ENCODE results near the gene ZNF365. TPM values are rescaled to one million over a fixed set of nuclear protein-coding genes. Genes with fewer than 3 reads are reported as not detected.

ZNF365 gene
- total and polyA plus RNA-seq, 9 of the 15 experiments (the other 6 are each of a cell fraction or from before 2014, with no cell fraction given), result 0.03 to 0.04 TPM; not detected in 7

DNA sequence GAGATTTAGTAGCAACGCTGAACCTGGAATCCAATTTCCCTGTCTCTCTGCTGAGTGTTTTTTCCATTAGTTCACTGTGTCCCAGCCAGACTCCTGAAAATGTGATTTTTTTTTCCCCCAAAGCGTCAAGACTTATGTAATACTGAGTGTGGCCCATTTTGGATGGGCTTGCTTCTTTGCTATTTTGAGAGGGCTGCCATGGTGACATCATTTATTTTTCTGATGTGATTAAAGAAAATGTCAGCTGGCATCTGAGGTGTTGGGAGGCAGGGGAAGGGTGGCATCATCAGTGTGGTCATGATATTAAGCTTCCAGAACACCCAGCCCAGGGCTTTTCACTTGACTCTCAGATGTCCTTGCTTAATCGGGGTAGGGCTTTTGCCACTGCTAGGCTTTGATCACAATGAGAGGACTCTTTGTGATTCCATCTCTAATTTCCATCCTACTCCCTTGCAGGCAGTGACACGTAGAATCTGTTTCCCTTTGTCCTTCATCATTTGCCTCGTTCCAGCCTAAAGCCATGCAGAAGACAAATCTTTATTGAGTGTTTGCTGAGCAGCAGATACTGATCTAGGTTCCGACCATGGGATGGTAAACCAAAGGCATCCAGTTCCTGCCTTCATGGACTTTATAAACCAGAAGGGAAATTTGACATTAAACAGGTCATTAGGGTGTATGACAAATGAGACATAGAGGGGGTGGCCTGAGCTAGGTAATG lies 7.4 kb downstream of the ZNF365 start:
- ChIA-PET CTCF (ENCODE audit: low intra/inter-chr PET ratio) (no interaction called here), POLR2A (no interaction called here)
- no peak overlapping the region for H3K27ac ChIP-seq (ENCODE audit: extremely low read depth, low read depth, low read length)
- H3K9me1 ChIP-seq (ENCODE audit: control insufficient read depth, insufficient read depth, low read length), result no peaks in the 10 kb centered on the region
- FAIRE-seq (no peak), DNase-seq (ENCODE audit: extremely low read depth in 1 of 4, low spot score in 3 of 4) (no peak), ATAC-seq (no peak)
- H3K9ac ChIP-seq (ENCODE audit: insufficient read depth in 1 of 2, low read depth in 2 of 2, low read length in 2 of 2), result no peak overlapping the region
- H3K79me2 ChIP-seq (ENCODE audit: control insufficient read depth, insufficient read depth, low read length), result no peaks in the 10 kb centered on the region
- 0% methylated on average over 6 of the region's 6 CpGs for WGBS (ENCODE audit: insufficient coverage, low coverage, missing lambda C conversion rate)
- no peak overlapping the region for H2AFZ ChIP-seq (ENCODE audit: low read depth, low read length)
- peaks cover 0 to 3% of the 10 kb centered on the region in 2 experiments; a peak in 2 of 5 replicates for H3K27me3 ChIP-seq (ENCODE audit: control insufficient read depth in 2 of 2, insufficient read depth in 2 of 2, low read length in 2 of 2)
- H3K4me3 ChIP-seq, result no peak overlapping the region
- no peaks in the 10 kb centered on the region for H3K4me1 ChIP-seq (replicated peaks in 1 of 2; ENCODE audit: control insufficient read depth in 2 of 2, insufficient read depth in 2 of 2, low read length in 2 of 2)
- H4K20me1 ChIP-seq (replicated peaks; ENCODE audit: control insufficient read depth, insufficient read depth, low read length), result no peaks in the 10 kb centered on the region
- TF ChIP-seq SRSF7 (optimal IDR thresholded peaks at IDR 0.05; ENCODE audit: low read depth, low read length), result no peak
- no peak for TF ChIP-seq ZNF3 (CRISPR knock-in tag; IDR thresholded peaks at IDR 0.05)
- no peak for TF ChIP-seq JUN (IDR thresholded peaks at IDR 0.05; ENCODE audit: borderline replicate concordance, low read depth, low read length)
- TF ChIP-seq JUN (CRISPR knock-in tag; IDR thresholded peaks at IDR 0.05; ENCODE audit: borderline replicate concordance), result no peak
- no peak for TF ChIP-seq CHD1 (IDR thresholded peaks at IDR 0.05; ENCODE audit: low read length)
- TF ChIP-seq ZNF764 (CRISPR knock-in tag; IDR thresholded peaks at IDR 0.05; ENCODE audit: low read depth), result no peak
- TF ChIP-seq, protein P1, sequence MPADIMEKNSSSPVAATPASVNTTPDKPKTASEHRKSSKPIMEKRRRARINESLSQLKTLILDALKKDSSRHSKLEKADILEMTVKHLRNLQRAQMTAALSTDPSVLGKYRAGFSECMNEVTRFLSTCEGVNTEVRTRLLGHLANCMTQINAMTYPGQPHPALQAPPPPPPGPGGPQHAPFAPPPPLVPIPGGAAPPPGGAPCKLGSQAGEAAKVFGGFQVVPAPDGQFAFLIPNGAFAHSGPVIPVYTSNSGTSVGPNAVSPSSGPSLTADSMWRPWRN (IDR thresholded peaks at IDR 0.05; ENCODE audit: low read depth), result no peak
- TF ChIP-seq, protein P2, sequence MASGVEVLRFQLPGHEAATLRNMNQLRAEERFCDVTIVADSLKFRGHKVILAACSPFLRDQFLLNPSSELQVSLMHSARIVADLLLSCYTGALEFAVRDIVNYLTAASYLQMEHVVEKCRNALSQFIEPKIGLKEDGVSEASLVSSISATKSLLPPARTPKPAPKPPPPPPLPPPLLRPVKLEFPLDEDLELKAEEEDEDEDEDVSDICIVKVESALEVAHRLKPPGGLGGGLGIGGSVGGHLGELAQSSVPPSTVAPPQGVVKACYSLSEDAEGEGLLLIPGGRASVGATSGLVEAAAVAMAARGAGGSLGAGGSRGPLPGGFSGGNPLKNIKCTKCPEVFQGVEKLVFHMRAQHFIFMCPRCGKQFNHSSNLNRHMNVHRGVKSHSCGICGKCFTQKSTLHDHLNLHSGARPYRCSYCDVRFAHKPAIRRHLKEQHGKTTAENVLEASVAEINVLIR (CRISPR knock-in tag; IDR thresholded peaks at IDR 0.05), result no peak
- TF ChIP-seq TEAD2 (tag; IDR thresholded peaks at IDR 0.05), result no peak
- BruUV-seq (replicated peaks), result no TSS peak
- H3K9me3 ChIP-seq (replicated peaks; ENCODE audit: control insufficient read depth, insufficient read depth, low read depth, low read length), result no peaks in the 10 kb centered on the region
- intact Hi-C loops (cut with micrococcal nuclease) (no loop called here), in situ Hi-C loops (cut with MboI) (no loop called here)
- H3K4me2 ChIP-seq (ENCODE audit: insufficient read depth, low read length), result no peak overlapping the region
- H3K36me3 ChIP-seq (ENCODE audit: control insufficient read depth, insufficient read depth, low read length), result no peaks in the 10 kb centered on the region
